Upper lobe of left lung (tissue), 4 donors: ENCODE measurements around the gene KIF12.

Experiments
- EP300 ChIP-seq, 4 donors: sonication (generic); formaldehyde crosslinking; IDR thresholded peaks; one replicate each; pipeline ENCODE4 v1.5.1; 2017; ENCODE audit warnings: antibody characterized with exemption in 4 of 4, control low read depth in 2 of 4
- POLR2A ChIP-seq, 4 donors: fragments of 450-650 bp; IDR thresholded peaks; one replicate each; pipeline ENCODE4 v1.5.1; 2016 to 2017; ENCODE audit warnings: antibody characterized with exemption in 4 of 4, mild to moderate bottlenecking in 2 of 4
- POLR2AphosphoS5 ChIP-seq, 2 donors: sonication (generic); formaldehyde crosslinking; IDR thresholded peaks; one replicate each; pipeline ENCODE4 v1.5.1; 2017; ENCODE audit warnings: antibody characterized with exemption in 2 of 2
- TF ChIP-seq, protein P1 (sequence below), 6 experiments: fragments of 450-650 bp in 4 of 6; fragments of 200-600 bp in 2 of 6; sonication (generic) in 2 of 6; IDR thresholded peaks; one replicate each; pipeline ENCODE4 v1.5.1; 2016 to 2019; ENCODE audit warnings: antibody characterized with exemption in 6 of 6

DNA sequence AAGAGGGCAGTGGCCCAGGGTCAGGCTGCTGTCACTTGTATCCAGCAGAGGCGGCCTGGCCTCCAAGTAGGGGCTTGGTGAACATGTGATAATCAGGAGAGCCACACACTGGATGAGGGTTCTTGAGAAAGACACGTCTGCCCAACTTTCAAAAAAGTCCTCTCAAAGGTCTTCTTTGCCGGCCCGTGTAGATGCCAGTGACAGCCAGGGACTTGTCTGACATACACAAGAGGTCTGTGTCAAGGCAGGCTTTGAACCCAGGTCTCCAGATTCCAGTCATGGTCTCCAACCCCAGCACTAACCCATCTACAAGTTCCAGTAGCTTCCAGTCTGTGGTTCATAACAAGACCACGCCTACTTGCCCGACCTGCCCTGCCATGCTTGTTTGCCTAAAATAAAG lies 13.1 kb downstream of the KIF12 start:
- TF ChIP-seq EP300 (IDR thresholded peaks at IDR 0.05) (no peak), POLR2A (IDR thresholded peaks at IDR 0.05) (no peak), POLR2AphosphoS5 (IDR thresholded peaks at IDR 0.05) (no peak)
- TF ChIP-seq, protein P1, sequence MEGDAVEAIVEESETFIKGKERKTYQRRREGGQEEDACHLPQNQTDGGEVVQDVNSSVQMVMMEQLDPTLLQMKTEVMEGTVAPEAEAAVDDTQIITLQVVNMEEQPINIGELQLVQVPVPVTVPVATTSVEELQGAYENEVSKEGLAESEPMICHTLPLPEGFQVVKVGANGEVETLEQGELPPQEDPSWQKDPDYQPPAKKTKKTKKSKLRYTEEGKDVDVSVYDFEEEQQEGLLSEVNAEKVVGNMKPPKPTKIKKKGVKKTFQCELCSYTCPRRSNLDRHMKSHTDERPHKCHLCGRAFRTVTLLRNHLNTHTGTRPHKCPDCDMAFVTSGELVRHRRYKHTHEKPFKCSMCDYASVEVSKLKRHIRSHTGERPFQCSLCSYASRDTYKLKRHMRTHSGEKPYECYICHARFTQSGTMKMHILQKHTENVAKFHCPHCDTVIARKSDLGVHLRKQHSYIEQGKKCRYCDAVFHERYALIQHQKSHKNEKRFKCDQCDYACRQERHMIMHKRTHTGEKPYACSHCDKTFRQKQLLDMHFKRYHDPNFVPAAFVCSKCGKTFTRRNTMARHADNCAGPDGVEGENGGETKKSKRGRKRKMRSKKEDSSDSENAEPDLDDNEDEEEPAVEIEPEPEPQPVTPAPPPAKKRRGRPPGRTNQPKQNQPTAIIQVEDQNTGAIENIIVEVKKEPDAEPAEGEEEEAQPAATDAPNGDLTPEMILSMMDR (IDR thresholded peaks at IDR 0.05) = no peak
